H1 (cell line): ENCODE data around the gene PRG2. TPM values are rescaled to one million over a fixed set of nuclear protein-coding genes. Genes with fewer than 3 reads are reported as not detected.

Experiments used
- CTCF ChIA-PET: fragments of 300-600 bp; sonication (Branson Sonifier 250); formaldehyde crosslinking; loops from one replicate; lab custom pipeline; 2021; ENCODE audit not compliant: partially characterized antibody; lab: Charles Lee
- POLR2A ChIA-PET: fragments of 300-600 bp; sonication (Branson Sonifier 250); formaldehyde crosslinking; loops from one replicate; lab custom pipeline; 2021; ENCODE audit warnings: inconsistent platforms; ENCODE audit not compliant: partially characterized antibody; lab: Charles Lee
- DNase-seq, 2 experiments: peaks; one replicate each; pipeline versions ENCODE4 v3.0.0 to v3.0.0-alpha.2; 2010 to 2022; ENCODE audit warnings: low spot score in 2 of 2, low read depth in 1 of 2, mixed read lengths in 1 of 2
- FAIRE-seq: peaks from 2 replicates; lab custom pipeline; 2011; peaks lifted over from hg19 to GRCh38; lab: Jason Lieb, UNC
- H2AFZ ChIP-seq: 2 replicates; pipeline ENCODE4 v1.8.1; 2012; ENCODE audit warnings: low read length, inconsistent platforms
- H2AK5ac ChIP-seq: 2 replicates; pipeline ENCODE4 v1.6.1; 2013; ENCODE audit warnings: low read depth, low read length
- H2BK120ac ChIP-seq: replicated peaks from 2 replicates; pipeline ENCODE3; 2013; ENCODE audit warnings: low read depth, low read length, inconsistent platforms
- H2BK12ac ChIP-seq: 2 replicates; pipeline ENCODE4 v1.6.1; 2013; ENCODE audit warnings: low read depth, low read length
- H2BK15ac ChIP-seq: 2 replicates; pipeline ENCODE4 v1.6.1; 2013; ENCODE audit warnings: low read length
- H2BK20ac ChIP-seq: 2 replicates; pipeline ENCODE4 v1.6.1; 2013; ENCODE audit warnings: low read length
- H2BK5ac ChIP-seq: 2 replicates; pipeline ENCODE4 v1.6.1; 2013; ENCODE audit warnings: low read depth, low read length
- H3K14ac ChIP-seq: 2 replicates; pipeline ENCODE4 v1.6.1; 2013; ENCODE audit warnings: inconsistent platforms; ENCODE audit not compliant: insufficient read length
- H3K18ac ChIP-seq: 2 replicates; pipeline ENCODE4 v1.6.1; 2013; ENCODE audit warnings: low read length; ENCODE audit errors: extremely low read depth
- H3K23ac ChIP-seq: 2 replicates; pipeline ENCODE4 v1.6.1; 2013; ENCODE audit warnings: inconsistent platforms; ENCODE audit not compliant: insufficient read length
- H3K23me2 ChIP-seq: 2 replicates; pipeline ENCODE4 v1.6.1; 2013; ENCODE audit warnings: low read depth, low read length
- H3K27ac ChIP-seq: 2 replicates; pipeline ENCODE4 v1.6.1; 2011; ENCODE audit warnings: low read depth, low read length, inconsistent platforms
- H3K27me3 ChIP-seq, 4 experiments: replicated peaks in 1 of 4; 1 replicate in 1 of 4; 2 replicates in 3 of 4; pipeline versions ENCODE4 v1.6.1 to v1.8.1; 2011 to 2013; ENCODE audit warnings: low read length in 3 of 4, mild to moderate bottlenecking in 3 of 4, inconsistent platforms in 2 of 4, mixed read lengths in 2 of 4, moderate library complexity in 1 of 4; ENCODE audit not compliant: control insufficient read depth in 3 of 4, insufficient read depth in 3 of 4; ENCODE audit errors: extremely low read depth in 1 of 4
- H3K36me3 ChIP-seq, 4 experiments: 2 replicates each; pipeline versions ENCODE4 v1.6.1 to v1.8.1; 2011 to 2013; ENCODE audit warnings: mild to moderate bottlenecking in 4 of 4, low read length in 3 of 4, moderate library complexity in 2 of 4, control low read depth in 1 of 4, inconsistent platforms in 1 of 4; ENCODE audit not compliant: insufficient read depth in 4 of 4, control insufficient read depth in 2 of 4
- H3K4ac ChIP-seq: replicated peaks from 2 replicates; pipeline ENCODE3; 2013; ENCODE audit warnings: low read length, low read depth, mixed read lengths, inconsistent platforms; ENCODE audit not compliant: insufficient read length
- H3K4me1 ChIP-seq, 4 experiments: replicated peaks in 1 of 4; 1 replicate in 1 of 4; 2 replicates in 3 of 4; pipeline versions ENCODE4 v1.6.1 to v1.8.1; 2011 to 2013; ENCODE audit warnings: low read length in 3 of 4, inconsistent platforms in 2 of 4, mixed read lengths in 1 of 4; ENCODE audit not compliant: insufficient read depth in 4 of 4, control insufficient read depth in 3 of 4
- H3K4me2 ChIP-seq, 2 experiments: 2 replicates each; pipeline versions ENCODE4 v1.6.1 to v1.8.1; 2011 to 2013; ENCODE audit warnings: low read depth in 2 of 2, low read length in 2 of 2, control low read depth in 1 of 2, inconsistent platforms in 1 of 2, mild to moderate bottlenecking in 1 of 2; ENCODE audit not compliant: insufficient read depth in 1 of 2
- H3K4me3 ChIP-seq, 4 experiments: fragments of 200-600, 300-600 bp in 1 of 4; sonication (generic), shearing (Covaris generic), sonication (Bioruptor Twin) in 1 of 4; 2 replicates each; pipeline versions ENCODE4 v1.5.1 to v1.8.1; 2011 to 2016; ENCODE audit warnings: low read length in 4 of 4, low read depth in 3 of 4, control low read depth in 2 of 4, inconsistent platforms in 2 of 4, mild to moderate bottlenecking in 2 of 4, mixed read lengths in 1 of 4, moderate library complexity in 1 of 4; ENCODE audit not compliant: insufficient read depth in 2 of 4; ENCODE audit errors: extremely low read depth in 1 of 4
- H3K56ac ChIP-seq: replicated peaks from 2 replicates; pipeline ENCODE3; 2013; ENCODE audit warnings: low read depth, mild to moderate bottlenecking, mixed read lengths, low read length, inconsistent platforms; ENCODE audit not compliant: insufficient read length
- H3K79me1 ChIP-seq: 2 replicates; pipeline ENCODE4 v1.6.1; 2013; ENCODE audit warnings: low read depth, low read length, control low read depth
- H3K79me2 ChIP-seq, 2 experiments: 2 replicates each; pipeline versions ENCODE4 v1.6.1 to v1.8.1; 2012 to 2013; ENCODE audit warnings: low read length in 2 of 2, mild to moderate bottlenecking in 2 of 2, inconsistent platforms in 1 of 2; ENCODE audit not compliant: insufficient read depth in 2 of 2, control insufficient read depth in 1 of 2
- H3K9ac ChIP-seq, 4 experiments: replicated peaks in 1 of 4; 1 replicate in 1 of 4; 2 replicates in 3 of 4; pipeline versions ENCODE4 v1.6.1 to v1.8.1; 2011 to 2013; ENCODE audit warnings: low read depth in 3 of 4, low read length in 3 of 4, control low read depth in 2 of 4, mild to moderate bottlenecking in 2 of 4, moderate library complexity in 2 of 4, inconsistent platforms in 1 of 4; ENCODE audit errors: extremely low read depth in 1 of 4
- H3K9me3 ChIP-seq, 2 experiments: 2 replicates each; pipeline versions ENCODE4 v1.6.1 to v1.8.1; 2012 to 2013; ENCODE audit warnings: mild to moderate bottlenecking in 2 of 2, moderate library complexity in 2 of 2, control low read depth in 1 of 2, inconsistent platforms in 1 of 2, low read depth in 1 of 2, low read length in 1 of 2, mixed read lengths in 1 of 2; ENCODE audit not compliant: insufficient read depth in 2 of 2
- H4K20me1 ChIP-seq, 2 experiments: replicated peaks in 1 of 2; 2 replicates each; pipeline versions ENCODE3 to v1.8.1; 2011 to 2013; ENCODE audit warnings: inconsistent platforms in 2 of 2, low read length in 2 of 2, mild to moderate bottlenecking in 1 of 2; ENCODE audit not compliant: insufficient read depth in 2 of 2, control insufficient read depth in 1 of 2
- H4K5ac ChIP-seq: 2 replicates; pipeline ENCODE4 v1.6.1; 2013; ENCODE audit warnings: low read length, low read depth, mixed read lengths, inconsistent platforms; ENCODE audit not compliant: insufficient read length
- H4K8ac ChIP-seq: 2 replicates; pipeline ENCODE4 v1.8.0; 2013; ENCODE audit warnings: mild to moderate bottlenecking, moderate library complexity, low read length, inconsistent platforms; ENCODE audit not compliant: insufficient read depth; ENCODE audit errors: extremely low read depth
- H4K91ac ChIP-seq: replicated peaks from 2 replicates; pipeline ENCODE3; 2013; ENCODE audit warnings: low read length, mixed read lengths, inconsistent platforms; ENCODE audit not compliant: insufficient read length
- BRCA1 ChIP-seq: IDR thresholded peaks from 2 replicates; pipeline ENCODE4 v1.6.1; 2012; ENCODE audit warnings: low read depth, low read length, improper control_type of control experiment
- TAF7 ChIP-seq: optimal IDR thresholded peaks from 2 replicates; pipeline ENCODE3; 2011; ENCODE audit warnings: low read depth, mild to moderate bottlenecking, inconsistent platforms, low read length, moderate library complexity, borderline replicate concordance
- WGBS, 2 experiments: shearing (Covaris generic) in 1 of 2; methylation state at CpG; one replicate each; pipeline versions ENCODE4 v1.1.6 to v1.1.7; 2013 to 2015; ENCODE audit warnings: low lambda C conversion rate in 2 of 2, mixed read lengths in 2 of 2, inconsistent platforms in 1 of 2, low coverage in 1 of 2, missing lambda C conversion rate in 1 of 2; ENCODE audit not compliant: insufficient replicate concordance in 2 of 2, insufficient coverage in 1 of 2, insufficient read length in 1 of 2; ENCODE audit errors: extremely low coverage in 1 of 2, missing lambda C conversion rate in 1 of 2; 5-methylcytosine and 5-hydroxymethylcytosine counted together
- polyA plus RNA-seq, 7 experiments: library from polyadenylated mRNA; depleted of rRNA in 3 of 7; stranded (reverse) in 5 of 7; unstranded in 2 of 7; fragments of >200 nt in 5 of 7; fragments of 200-250 nt in 2 of 7; gene quantifications; 1 replicate in 5 of 7; 2 replicates in 1 of 7; 4 replicates in 1 of 7; pipeline versions ENCODE4 v1.2.1 to v1.2.3, GENCODE V29; 2011 to 2013; ENCODE audit warnings: missing spikeins in 2 of 7, mixed read lengths in 2 of 7
- total RNA-seq: library from RNA; stranded (reverse); fragmentation: NEBNext Ultra II Directional; extraction: Animal tissue kit (Norgen Biotek cat#: 25700); gene quantifications from 2 replicates; pipeline ENCODE4 v1.2.1, GENCODE V29; 2021

Gene PRG2
- total and polyA plus RNA-seq, 2 of the 8 experiments (the other 6 are each of a cell fraction or from before 2014, with no cell fraction given): 0.32 TPM; not detected in 1

GRCh38 chr11:57439786-57440185, 49.3 kb upstream of the PRG2 start:
- no peak overlapping the region for H2AFZ ChIP-seq
- POLR2A ChIA-PET: interaction anchor here (1.5 kb wide), 1 partner anchor 35 kb away, joined by 3 read pairs; no protein-coding TSS in a partner anchor
- FAIRE-seq: no peak

More at GRCh38 chr11:57439786-57440185, 49.3 kb upstream of the PRG2 start:
- Histone ChIP-seq H3K4me3 (no peak overlapping the region), H3K27ac (no peak overlapping the region), H2BK5ac (no peak overlapping the region), H3K4me2 (no peak overlapping the region), H3K4ac (no peak overlapping the region), H3K79me1 (no peaks in the 10 kb centered on the region), H4K91ac (no peak overlapping the region), H2BK20ac (no peak overlapping the region), H4K8ac (no peak overlapping the region; the same call in 1 of the 2 replicates), H3K79me2 (no peaks in the 10 kb centered on the region), H2BK120ac (no peak overlapping the region), H3K23ac (no peak overlapping the region), H3K18ac (no peak overlapping the region), H3K56ac (no peak overlapping the region), H3K9ac (no peak overlapping the region), H3K14ac (no peak overlapping the region), H3K36me3 (no peaks in the 10 kb centered on the region), H3K9me3 (no peaks in the 10 kb centered on the region), H4K20me1 (no peaks in the 10 kb centered on the region), H4K5ac (no peak overlapping the region), H2BK12ac (no peak overlapping the region), H3K27me3 (no peaks in the 10 kb centered on the region), H3K23me2 (no peaks in the 10 kb centered on the region), H2BK15ac (no peak overlapping the region), H2AK5ac (no peak overlapping the region), H3K4me1 (no peaks in the 10 kb centered on the region)
- CTCF ChIA-PET: interaction anchor here (0.7 to 12.5 kb wide), 7 partner anchors 9 to 101 kb away, joined by 3 to 97 read pairs (median 6); partner anchors contain the start of genes P2RX3 and RTN4RL2
- DNase-seq: no peak
- TF ChIP-seq BRCA1 (no peak), TAF7 (no peak)
- WGBS, 2 experiments: 83% methylated on average over 6 of the region's 6 CpGs; no CpG with 5 or more reads in 1 of the 2 experiments
